ENCODE results near the gene GALM.

The GALM gene

GRCh38 chr2:38723173-38723572 is 57.3 kb downstream of the GALM start:
- peaks cover 3% of the 10 kb centered on the region for H3K27me3 Mint-ChIP-seq (ENCODE audit: low read depth)
- H3K4me3 Mint-ChIP-seq: no peak overlapping the region
- TF ChIP-seq, protein P1, sequence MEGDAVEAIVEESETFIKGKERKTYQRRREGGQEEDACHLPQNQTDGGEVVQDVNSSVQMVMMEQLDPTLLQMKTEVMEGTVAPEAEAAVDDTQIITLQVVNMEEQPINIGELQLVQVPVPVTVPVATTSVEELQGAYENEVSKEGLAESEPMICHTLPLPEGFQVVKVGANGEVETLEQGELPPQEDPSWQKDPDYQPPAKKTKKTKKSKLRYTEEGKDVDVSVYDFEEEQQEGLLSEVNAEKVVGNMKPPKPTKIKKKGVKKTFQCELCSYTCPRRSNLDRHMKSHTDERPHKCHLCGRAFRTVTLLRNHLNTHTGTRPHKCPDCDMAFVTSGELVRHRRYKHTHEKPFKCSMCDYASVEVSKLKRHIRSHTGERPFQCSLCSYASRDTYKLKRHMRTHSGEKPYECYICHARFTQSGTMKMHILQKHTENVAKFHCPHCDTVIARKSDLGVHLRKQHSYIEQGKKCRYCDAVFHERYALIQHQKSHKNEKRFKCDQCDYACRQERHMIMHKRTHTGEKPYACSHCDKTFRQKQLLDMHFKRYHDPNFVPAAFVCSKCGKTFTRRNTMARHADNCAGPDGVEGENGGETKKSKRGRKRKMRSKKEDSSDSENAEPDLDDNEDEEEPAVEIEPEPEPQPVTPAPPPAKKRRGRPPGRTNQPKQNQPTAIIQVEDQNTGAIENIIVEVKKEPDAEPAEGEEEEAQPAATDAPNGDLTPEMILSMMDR (IDR thresholded peaks at IDR 0.05; ENCODE audit: unreplicated experiment in 3 of 3): no peak
- peak overlapping the region; percentile 26 to 86 (median 70) for H3K27ac Mint-ChIP-seq
- peaks cover 21% of the 10 kb centered on the region for H3K36me3 Mint-ChIP-seq (ENCODE audit: low read depth)
- no peaks in the 10 kb centered on the region for H3K9me3 Mint-ChIP-seq
- peaks cover 25% of the 10 kb centered on the region for H3K4me1 Mint-ChIP-seq

- TF ChIP-seq, protein P1 (IDR thresholded peaks at IDR 0.05; ENCODE audit: unreplicated experiment in 3 of 3): no peak
- H3K27ac Mint-ChIP-seq: no peak overlapping the region
- no peak overlapping the region for H3K4me3 Mint-ChIP-seq
- H3K27me3 Mint-ChIP-seq (ENCODE audit: low read depth): no peaks in the 10 kb centered on the region
- peaks cover 11% of the 10 kb centered on the region for H3K36me3 Mint-ChIP-seq (ENCODE audit: low read depth)
- H3K9me3 Mint-ChIP-seq: no peaks in the 10 kb centered on the region
- H3K4me1 Mint-ChIP-seq: peaks cover 9% of the 10 kb centered on the region
Measured at GRCh38 chr2:38727661-38728060, 61.7 kb downstream of the GALM start.

DNA sequence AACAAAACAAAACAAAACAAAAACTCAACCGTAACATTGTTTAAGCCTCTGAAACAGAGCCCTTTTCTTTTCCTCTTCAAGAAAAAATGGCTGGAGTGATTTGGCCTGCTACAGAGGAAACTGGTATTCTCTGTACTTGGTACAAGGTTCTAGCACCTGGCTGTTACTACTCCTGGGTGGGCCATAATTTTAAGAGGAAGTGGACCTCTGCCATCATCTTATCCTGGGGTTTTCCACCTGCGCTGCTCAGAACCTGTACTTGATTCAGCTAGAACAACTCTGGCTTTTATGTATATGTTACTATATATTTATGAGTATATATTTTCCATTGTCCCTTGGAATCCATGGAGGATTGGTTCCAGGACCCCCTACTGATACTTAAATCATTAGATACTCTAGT is 62.8 kb downstream of the GALM start:
- Mint-ChIP-seq H3K36me3 (ENCODE audit: low read depth) (peaks cover 18% of the 10 kb centered on the region), H3K9me3 (no peaks in the 10 kb centered on the region), H3K4me3 (no peak overlapping the region), H3K27me3 (ENCODE audit: low read depth) (no peaks in the 10 kb centered on the region), H3K4me1 (no peaks in the 10 kb centered on the region), H3K27ac (no peak overlapping the region)
- TF ChIP-seq, protein P1 (IDR thresholded peaks at IDR 0.05; ENCODE audit: unreplicated experiment in 3 of 3): no peak

DNA sequence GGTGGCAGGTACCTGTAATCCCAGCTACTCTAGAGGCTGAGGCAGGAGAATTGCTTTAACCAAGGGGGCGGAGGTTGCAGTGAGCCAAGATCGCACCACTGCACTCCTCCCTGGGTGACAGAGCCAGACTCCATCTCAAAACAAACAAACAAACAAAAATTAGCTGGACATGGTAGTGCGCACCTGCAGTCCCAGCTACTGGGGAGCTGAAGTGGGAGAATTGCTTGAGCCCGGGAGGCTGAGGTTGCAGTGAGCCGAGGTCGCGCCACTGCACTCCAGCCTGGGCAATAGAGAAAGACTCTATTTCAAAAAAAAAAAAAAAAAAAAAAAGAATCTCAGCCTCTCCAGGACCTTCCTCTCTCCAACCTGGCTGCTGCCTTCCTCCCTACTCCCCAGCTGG is 65.2 kb downstream of the GALM start:
- TF ChIP-seq, protein P1 (IDR thresholded peaks at IDR 0.05; ENCODE audit: unreplicated experiment in 3 of 3): no peak
- H3K4me3 Mint-ChIP-seq: no peak overlapping the region
- H3K36me3 Mint-ChIP-seq (ENCODE audit: low read depth): peaks cover 26% of the 10 kb centered on the region

GRCh38 chr2:38731684-38732221 is 65.8 kb downstream of the GALM start:
- Mint-ChIP-seq H3K4me1 (no peaks in the 10 kb centered on the region), H3K27me3 (ENCODE audit: low read depth) (no peaks in the 10 kb centered on the region), H3K9me3 (no peaks in the 10 kb centered on the region), H3K4me3 (no peak overlapping the region), H3K36me3 (ENCODE audit: low read depth) (peaks cover 32% of the 10 kb centered on the region), H3K27ac (no peak overlapping the region)
- TF ChIP-seq, protein P1 (IDR thresholded peaks at IDR 0.05; ENCODE audit: unreplicated experiment in 3 of 3): no peak

More for the DNA sequence above, 65.2 kb downstream of the GALM start:
- Mint-ChIP-seq H3K27me3 (ENCODE audit: low read depth) (no peaks in the 10 kb centered on the region), H3K27ac (no peak overlapping the region), H3K4me1 (no peaks in the 10 kb centered on the region), H3K9me3 (no peaks in the 10 kb centered on the region)

- Mint-ChIP-seq H3K27me3 (ENCODE audit: low read depth) (no peaks in the 10 kb centered on the region), H3K4me3 (no peak overlapping the region), H3K4me1 (peaks cover 4% of the 10 kb centered on the region), H3K27ac (no peak overlapping the region), H3K36me3 (ENCODE audit: low read depth) (peaks cover 49% of the 10 kb centered on the region), H3K9me3 (peaks cover 2% of the 10 kb centered on the region)
- TF ChIP-seq, protein P1 (IDR thresholded peaks at IDR 0.05; ENCODE audit: unreplicated experiment in 3 of 3): no peak
Measured at GRCh38 chr2:38733300-38733971, 67.5 kb downstream of the GALM start.

Data from nephron (organoid).